ENCODE measurements around the gene SEC22A.

The SEC22A gene, protein sequence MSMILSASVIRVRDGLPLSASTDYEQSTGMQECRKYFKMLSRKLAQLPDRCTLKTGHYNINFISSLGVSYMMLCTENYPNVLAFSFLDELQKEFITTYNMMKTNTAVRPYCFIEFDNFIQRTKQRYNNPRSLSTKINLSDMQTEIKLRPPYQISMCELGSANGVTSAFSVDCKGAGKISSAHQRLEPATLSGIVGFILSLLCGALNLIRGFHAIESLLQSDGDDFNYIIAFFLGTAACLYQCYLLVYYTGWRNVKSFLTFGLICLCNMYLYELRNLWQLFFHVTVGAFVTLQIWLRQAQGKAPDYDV

DNA sequence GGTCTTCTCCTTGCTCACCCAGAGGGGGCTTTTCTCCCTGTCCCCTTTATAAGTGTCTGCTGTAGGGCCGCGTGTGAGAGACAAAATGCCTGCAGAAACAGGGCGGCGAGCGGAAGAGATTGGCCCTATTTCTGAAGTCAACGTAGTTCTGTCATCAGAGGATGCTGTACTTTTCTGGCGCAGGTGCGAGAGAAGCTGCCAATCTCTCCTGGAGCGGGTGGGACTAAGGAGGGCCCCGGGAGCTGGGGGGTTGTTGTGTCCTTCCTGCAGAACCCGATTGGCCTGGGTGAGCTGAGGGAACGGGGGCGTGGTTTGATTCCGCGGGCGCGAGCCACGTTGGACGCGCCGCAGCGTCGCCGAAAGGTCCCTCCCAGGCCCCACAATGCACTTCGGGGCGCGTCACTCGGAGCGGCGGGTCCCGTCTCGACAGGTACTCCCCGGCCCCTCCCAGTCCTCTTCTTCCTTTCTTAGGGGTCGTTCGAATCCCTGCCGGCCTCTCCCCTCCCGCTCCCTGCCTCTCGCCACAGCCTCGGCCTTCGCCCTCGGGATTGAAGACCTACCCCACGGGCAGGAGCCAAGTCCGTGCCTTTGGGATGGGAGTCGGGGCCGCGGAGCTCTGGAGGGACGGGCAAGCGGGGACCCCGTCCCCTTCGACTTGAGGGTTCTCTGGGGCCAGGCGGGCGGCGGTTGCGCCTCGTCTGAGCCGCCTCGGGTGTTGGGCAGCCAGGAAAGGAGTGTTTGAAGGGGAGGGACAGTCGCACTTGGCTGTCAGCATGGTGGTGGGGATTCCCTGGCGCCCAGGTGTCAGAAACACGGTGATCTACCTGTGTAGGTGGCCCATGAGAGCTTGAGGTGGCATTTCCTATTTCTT is at the start of gene SEC22A:
TSS of gene SEC22A (plus strand) at position 387 of the 871 bp plus-strand sequence. CDS start 7,275 bp downstream, outside the sequence.
- peak; percentile 99 for DNase-seq

DNA sequence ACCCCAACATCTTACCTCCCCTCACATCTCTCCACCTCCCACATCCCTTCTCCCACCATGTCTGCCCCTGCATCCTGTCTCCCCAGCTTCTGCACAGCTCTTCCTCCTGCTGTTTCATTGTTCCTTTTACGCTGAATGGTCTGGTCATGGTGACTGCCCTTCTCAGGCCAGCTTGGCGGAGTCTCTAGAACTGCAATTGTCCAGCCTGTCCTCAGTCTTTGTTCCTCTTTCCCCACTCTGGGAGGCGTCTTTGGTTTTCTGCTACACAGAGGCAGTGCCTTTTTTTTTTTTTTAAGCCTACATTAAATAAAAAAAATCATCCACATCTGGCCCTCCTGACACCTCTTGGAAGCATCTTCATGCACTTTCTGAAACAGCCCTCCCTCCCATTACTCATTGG is 49.1 kb upstream of the SEC22A start:
- DNase-seq = no peak

- no peak for DNase-seq
Observed at GRCh38 chr3:123153125-123154019, 48.4 kb upstream of the SEC22A start.

DNA sequence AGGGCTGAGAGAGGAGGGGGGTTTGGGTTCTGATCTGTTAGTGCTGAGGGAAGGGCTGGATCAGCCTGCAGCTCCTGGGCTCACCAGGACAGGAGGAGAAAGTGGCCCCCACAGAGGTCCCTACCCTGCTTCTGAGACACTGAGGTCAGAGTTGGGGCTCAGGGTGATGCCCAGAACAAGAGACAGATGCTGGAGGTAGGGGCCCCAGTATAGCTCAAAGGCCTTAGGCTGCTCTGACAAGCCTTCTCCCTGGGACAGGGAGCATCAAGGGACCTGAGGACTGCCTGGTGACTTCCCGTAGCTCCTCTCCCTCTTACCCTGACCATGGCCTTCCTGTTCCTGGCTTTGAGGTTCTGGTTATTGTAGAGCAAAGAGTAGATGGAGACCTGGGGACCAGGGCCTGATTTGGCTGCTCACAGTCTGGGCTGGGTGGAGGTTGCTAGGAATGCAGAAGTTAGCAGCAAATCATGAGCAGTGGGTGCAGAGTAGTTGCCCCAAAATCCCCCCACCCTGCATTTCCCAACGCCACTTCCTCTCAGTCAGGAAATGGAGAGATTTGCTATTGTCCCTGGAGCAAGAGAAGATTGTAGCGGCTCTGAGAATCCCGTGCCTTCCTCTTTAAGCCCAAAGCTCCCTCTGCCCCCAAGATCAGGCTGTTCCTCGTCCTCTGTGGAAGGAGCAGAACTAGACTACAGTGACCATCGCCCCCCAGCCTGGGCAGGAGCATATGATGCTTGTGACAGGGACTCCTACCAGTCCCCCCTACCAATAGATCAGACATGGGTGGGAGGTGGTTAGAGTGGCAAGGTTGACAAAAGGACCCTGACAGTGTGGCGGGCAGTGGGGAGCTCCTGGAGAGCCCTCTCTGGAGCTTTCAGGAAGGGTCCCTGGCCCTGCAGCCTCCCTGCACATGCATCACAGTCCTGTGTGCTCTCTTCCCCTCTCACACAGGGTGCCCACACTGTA is 47.4 kb upstream of the SEC22A start:
- no peak for DNase-seq

- DNase-seq = peak; percentile 64
Observed at GRCh38 chr3:123155471-123156011, 46.2 kb upstream of the SEC22A start.

DNA sequence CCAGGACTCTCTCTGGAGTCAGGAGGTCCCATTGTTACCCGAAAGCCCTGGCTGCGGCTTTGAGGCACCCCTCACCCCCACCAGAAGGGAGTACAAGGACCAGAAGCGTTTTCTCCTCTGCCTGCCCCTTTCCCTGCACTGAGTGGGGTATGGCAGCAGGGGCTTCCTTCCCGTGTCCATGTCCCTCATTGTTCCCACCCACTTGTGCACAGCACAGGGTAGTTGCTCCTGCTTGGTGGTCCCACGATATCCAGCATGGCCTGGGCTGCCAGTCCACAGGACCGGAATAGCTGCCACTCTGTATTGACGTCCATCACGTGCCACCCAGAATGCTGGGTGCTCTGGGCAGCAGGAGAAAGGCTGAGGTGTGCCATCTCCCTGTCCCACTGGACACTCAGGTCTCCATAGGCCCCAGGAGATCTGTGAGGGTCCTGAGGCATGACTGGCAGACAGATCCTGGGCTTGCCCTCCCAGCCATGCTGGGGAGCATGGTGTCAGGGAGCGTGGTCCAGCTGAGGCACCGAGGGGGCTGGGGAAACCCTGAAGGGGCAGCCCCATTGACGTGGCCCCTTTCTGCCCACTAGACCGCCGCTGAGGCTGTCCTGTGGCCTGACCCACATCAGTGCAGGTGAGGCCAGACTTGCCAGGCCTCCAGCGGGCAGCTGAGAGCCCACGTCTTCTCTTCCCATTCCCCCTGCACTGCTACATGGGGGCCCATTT is 45.3 kb upstream of the SEC22A start:
- DNase-seq = no peak

GRCh38 chr3:123157209-123157597 is 44.5 kb upstream of the SEC22A start:
- DNase-seq = peak; percentile 18

GRCh38 chr3:123157598-123158287 is 44.0 kb upstream of the SEC22A start:
- peak; percentile 68 for DNase-seq

DNA sequence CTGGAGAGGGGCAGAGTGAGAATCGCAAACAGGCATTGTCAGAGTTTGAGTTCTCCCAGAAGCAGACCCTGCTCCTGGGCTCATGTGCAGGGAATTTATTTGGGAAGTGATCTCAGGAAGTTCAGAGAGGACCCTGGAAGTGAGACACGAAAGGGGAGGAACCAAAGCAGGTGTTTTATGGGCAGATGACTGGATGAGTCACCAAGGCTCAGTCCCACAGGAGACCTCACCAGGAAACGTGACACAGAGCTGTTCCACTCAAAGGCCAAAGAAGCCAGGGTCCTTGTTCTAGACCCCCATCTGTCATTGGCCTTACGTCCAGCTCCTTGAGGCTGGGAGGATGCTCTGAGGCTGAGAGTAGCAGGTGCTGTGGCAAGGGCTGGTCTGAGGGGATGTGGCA is 43.4 kb upstream of the SEC22A start:
- DNase-seq = peak; percentile 56

- no peak for DNase-seq
Observed at GRCh38 chr3:123158899-123159390, 42.8 kb upstream of the SEC22A start.

GRCh38 chr3:123159926-123160635 is 41.7 kb upstream of the SEC22A start:
- no peak for DNase-seq

DNA sequence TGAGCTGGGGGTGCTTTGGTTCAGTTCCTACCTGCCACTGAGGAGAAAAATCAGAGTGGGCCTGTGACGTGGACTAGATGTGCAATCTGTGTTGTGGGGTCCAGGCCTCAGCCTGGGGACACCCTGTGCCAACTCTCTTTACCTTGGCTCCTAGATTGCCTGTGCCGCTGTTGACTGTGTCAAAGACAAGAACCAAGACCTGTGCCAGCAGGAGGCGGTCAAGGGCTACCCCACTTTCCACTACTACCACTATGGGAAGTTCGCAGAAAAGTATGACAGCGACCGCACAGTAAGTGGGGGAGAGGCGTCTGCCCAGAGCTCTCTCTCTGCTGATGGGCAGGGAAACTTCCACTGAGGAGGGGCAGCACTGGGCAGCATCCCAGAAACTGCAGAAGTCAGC is 40.6 kb upstream of the SEC22A start:
- DNase-seq = no peak

DNA sequence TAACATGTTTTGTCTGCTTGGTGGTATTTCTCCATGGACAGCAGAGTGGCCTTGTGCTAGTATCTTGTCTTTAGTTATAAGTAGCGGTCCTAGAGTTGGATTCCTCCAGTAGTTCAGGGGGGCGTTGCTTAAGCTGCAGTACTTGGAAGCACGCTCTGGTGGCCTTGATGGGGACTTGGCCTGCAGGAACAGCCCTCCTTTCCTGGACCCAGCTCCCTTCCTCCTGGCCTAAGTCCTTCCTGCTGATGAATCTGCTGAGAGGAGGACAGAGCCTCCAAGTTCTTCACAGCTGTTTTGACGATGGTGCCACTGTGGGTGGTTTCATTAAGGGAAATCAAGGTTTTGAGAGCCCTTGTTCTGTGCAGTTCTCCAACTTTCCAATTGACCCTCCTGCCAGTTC is 38.6 kb upstream of the SEC22A start:
- DNase-seq = no peak

- DNase-seq = no peak
Observed at GRCh38 chr3:123165163-123165562, 36.6 kb upstream of the SEC22A start.

DNA sequence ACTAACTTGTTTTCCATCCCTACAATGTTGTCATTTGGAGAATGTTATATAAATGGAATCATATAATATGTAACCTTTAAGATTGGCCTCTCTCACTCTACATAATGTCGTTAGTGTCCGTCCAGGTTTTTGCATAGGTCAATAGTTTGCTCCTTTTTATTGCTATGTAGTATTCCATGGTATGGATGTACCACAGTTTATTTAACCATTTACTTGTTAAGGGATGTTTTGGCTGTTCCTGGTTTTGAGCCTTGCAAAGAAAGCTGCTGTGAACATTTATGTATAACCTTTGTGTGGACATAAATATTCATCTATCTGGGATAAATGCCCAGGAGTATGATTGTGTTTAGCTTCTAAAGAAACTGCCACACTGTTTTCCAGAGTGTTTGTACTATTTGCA is 34.1 kb upstream of the SEC22A start:
- DNase-seq = no peak

- no peak for DNase-seq
Observed at GRCh38 chr3:123168122-123168521, 33.6 kb upstream of the SEC22A start.

- DNase-seq = no peak
Observed at GRCh38 chr3:123168605-123169004, 33.1 kb upstream of the SEC22A start.

DNA sequence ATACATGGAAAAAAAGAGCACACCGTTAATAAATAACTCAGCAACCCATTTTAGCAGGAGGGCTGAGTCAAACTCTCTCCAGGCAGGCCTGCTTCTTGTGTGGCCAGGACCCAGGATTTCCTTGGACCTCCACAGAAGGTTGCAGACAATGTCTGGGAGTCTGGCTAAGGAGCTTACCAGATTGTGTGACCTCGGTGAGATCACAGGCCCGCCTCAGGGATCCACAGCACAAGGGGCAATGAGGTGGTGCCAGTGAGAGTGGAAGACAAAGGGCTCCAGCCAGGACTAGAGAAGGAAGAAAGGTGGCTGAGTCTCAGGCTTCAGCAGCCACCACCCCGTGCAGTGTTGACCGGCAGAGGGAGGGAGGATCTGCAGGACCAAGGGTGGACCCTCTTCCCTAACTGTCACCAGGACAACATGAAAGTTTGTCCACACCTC is 32.2 kb upstream of the SEC22A start:
- DNase-seq = no peak

DNA sequence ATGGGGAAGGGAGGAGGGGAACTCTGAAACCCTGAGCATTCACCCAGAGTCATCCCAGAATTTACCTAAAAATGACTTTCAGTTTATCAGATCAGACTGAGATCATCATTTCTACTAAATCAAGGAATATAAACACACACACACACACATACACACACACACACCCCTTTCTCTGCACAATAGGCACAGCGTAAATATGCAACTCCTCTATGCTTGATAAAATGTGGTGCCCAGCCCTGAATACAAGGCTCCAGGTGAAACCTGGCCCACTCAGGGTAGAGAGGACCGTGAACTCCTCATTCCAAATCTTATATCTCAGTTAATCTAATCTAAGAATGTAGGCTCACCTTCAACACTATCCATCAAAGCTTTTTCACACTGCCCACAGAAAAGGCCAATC is 31.8 kb upstream of the SEC22A start:
- no peak for DNase-seq
